DND-41 (cell line): ENCODE data around the gene CNTNAP5.

Experiments used
- ATAC-seq: fragments of 200-7000 bp; cut with Tn5 transposase; 3 replicates; pipeline ENCODE4 v1.9.1; 2021; ENCODE audit warnings: low read depth; ENCODE audit not compliant: insufficient read depth
- DNase-seq: peaks from one replicate; pipeline ENCODE4 v3.0.0-alpha.2; 2020
- H2AFZ ChIP-seq: 2 replicates; pipeline ENCODE4 v1.6.0; 2012; ENCODE audit warnings: low read depth, low read length
- H3K27ac ChIP-seq: 2 replicates; pipeline ENCODE4 v1.5.1; 2012; ENCODE audit warnings: low read length, inconsistent platforms
- H3K27me3 ChIP-seq: fragments of 200-600 bp; sonication (generic); 2 replicates; pipeline ENCODE4 v1.6.0; 2012; ENCODE audit warnings: low read length, mild to moderate bottlenecking, inconsistent platforms; ENCODE audit not compliant: insufficient read depth, poor library complexity
- H3K36me3 ChIP-seq: 2 replicates; pipeline ENCODE4 v1.5.1; 2012; ENCODE audit warnings: low read length, inconsistent platforms; ENCODE audit not compliant: insufficient read depth
- H3K4me1 ChIP-seq: 2 replicates; pipeline ENCODE4 v1.5.1; 2012; ENCODE audit warnings: mild to moderate bottlenecking, low read length; ENCODE audit not compliant: insufficient read depth
- H3K4me2 ChIP-seq: 2 replicates; pipeline ENCODE4 v1.6.0; 2012; ENCODE audit warnings: mild to moderate bottlenecking, moderate library complexity, low read length, inconsistent platforms; ENCODE audit not compliant: insufficient read depth
- H3K4me3 ChIP-seq, 2 experiments: fragments of 200-600 bp in 1 of 2; shearing (Covaris generic) in 1 of 2; 2 replicates each; pipeline ENCODE4 v1.5.1; 2012 to 2016; ENCODE audit warnings: inconsistent platforms in 2 of 2, low read length in 2 of 2, mild to moderate bottlenecking in 2 of 2, low read depth in 1 of 2, moderate library complexity in 1 of 2
- H3K79me2 ChIP-seq: 2 replicates; pipeline ENCODE4 v1.6.0; 2012; ENCODE audit warnings: low read length, inconsistent platforms; ENCODE audit not compliant: insufficient read depth
- H3K9ac ChIP-seq: 2 replicates; pipeline ENCODE4 v1.6.0; 2012; ENCODE audit warnings: low read depth, mild to moderate bottlenecking, inconsistent platforms, low read length, moderate library complexity
- H3K9me3 ChIP-seq: 2 replicates; pipeline ENCODE4 v1.5.1; 2012; ENCODE audit warnings: low read length, moderate library complexity, mild to moderate bottlenecking, inconsistent platforms; ENCODE audit not compliant: insufficient read depth, severe bottlenecking
- H4K20me1 ChIP-seq: 2 replicates; pipeline ENCODE4 v1.6.0; 2012; ENCODE audit warnings: low read length; ENCODE audit not compliant: insufficient read depth
- CTCF ChIP-seq: IDR thresholded peaks from 2 replicates; pipeline ENCODE4 v1.5.1; 2012; ENCODE audit warnings: borderline replicate concordance, low read length, moderate library complexity, mild to moderate bottlenecking; ENCODE audit not compliant: poor library complexity, severe bottlenecking; ENCODE audit errors: extremely low read depth
- EZH2 ChIP-seq: IDR thresholded peaks from 3 replicates; pipeline ENCODE4 v1.6.1; 2012; ENCODE audit warnings: borderline replicate concordance, low read depth, mild to moderate bottlenecking, moderate library complexity, low read length, inconsistent platforms; ENCODE audit not compliant: severe bottlenecking

The CNTNAP5 gene

DNA sequence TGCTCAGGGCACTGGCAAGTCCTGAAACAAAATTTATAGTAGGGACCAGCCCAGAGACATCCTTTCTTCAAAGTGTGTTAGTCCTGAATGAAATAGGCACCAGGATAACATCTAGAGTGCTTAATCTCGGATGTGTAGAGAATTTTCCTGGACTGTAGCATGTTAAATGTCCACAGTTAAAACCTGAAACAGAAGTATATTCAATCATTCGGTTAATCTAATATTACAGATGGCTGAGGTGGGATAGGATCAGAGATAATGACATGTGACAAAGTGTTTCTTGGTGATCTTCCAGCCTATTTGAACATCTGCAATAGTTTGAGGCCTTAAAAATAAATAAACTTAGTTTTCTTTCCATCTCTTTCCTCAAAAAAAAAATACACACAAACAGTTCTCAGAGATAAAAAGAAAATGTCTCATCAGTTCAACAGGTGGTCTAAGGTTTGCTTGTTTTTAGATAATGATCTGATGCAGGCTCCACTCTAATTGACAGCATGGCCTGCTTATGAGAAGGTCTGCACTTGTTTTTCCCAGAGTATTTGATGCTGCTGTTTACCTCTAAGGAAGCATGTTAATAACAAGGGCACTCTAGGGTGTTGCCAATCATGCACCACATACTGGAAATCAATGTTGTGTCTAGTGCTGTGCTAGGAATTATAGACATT lies 25.9 kb downstream of the CNTNAP5 start:
- H3K4me2 ChIP-seq: no peak overlapping the region
- H3K4me1 ChIP-seq: no peaks in the 10 kb centered on the region
- no peak overlapping the region for H2AFZ ChIP-seq
- ATAC-seq: no peak
- no peaks in the 10 kb centered on the region for H3K9me3 ChIP-seq
- no peaks in the 10 kb centered on the region for H4K20me1 ChIP-seq
- no peak for DNase-seq
- H3K79me2 ChIP-seq: no peaks in the 10 kb centered on the region
- no peaks in the 10 kb centered on the region for H3K36me3 ChIP-seq
- no peak overlapping the region for H3K9ac ChIP-seq
- no peak overlapping the region for H3K4me3 ChIP-seq
- TF ChIP-seq CTCF: no peak
- no peak for TF ChIP-seq EZH2
- H3K27me3 ChIP-seq: no peaks in the 10 kb centered on the region
- no peak overlapping the region for H3K27ac ChIP-seq

- Histone ChIP-seq H3K4me1 (no peaks in the 10 kb centered on the region), H3K36me3 (no peaks in the 10 kb centered on the region), H3K4me3 (no peak overlapping the region), H2AFZ (no peak overlapping the region), H4K20me1 (no peaks in the 10 kb centered on the region), H3K27me3 (no peaks in the 10 kb centered on the region), H3K9me3 (no peaks in the 10 kb centered on the region), H3K27ac (no peak overlapping the region), H3K4me2 (no peak overlapping the region), H3K79me2 (no peaks in the 10 kb centered on the region), H3K9ac (no peak overlapping the region)
- no peak for ATAC-seq
- TF ChIP-seq CTCF: no peak
- no peak for TF ChIP-seq EZH2
- no peak for DNase-seq
Measured at GRCh38 chr2:124053796-124054195, 28.7 kb downstream of the CNTNAP5 start.

DNA sequence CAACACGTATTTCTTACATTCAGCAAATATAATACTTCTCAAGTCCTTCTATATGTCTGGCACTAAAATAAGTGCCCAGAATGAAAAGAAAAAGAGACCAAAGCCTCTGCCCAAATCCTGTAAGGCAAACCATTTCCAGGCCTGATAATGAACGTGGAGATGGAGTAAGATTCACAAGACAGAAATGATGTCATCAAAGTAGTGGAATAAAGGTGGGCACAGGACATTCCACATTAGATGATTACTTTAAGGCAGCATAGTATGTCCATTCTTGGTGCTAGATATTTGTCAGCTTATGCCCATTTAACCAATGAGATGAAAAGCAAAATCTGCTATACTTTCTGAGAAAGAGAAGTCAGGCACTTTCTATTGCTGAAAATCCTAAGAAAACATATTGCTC lies 38.5 kb downstream of the CNTNAP5 start:
- ATAC-seq (no peak), DNase-seq (no peak)
- Histone ChIP-seq H3K9me3 (no peaks in the 10 kb centered on the region), H3K79me2 (no peaks in the 10 kb centered on the region), H3K9ac (no peak overlapping the region), H3K27me3 (no peaks in the 10 kb centered on the region), H3K36me3 (no peaks in the 10 kb centered on the region), H3K4me1 (no peaks in the 10 kb centered on the region), H3K27ac (no peak overlapping the region), H2AFZ (no peak overlapping the region), H3K4me2 (no peak overlapping the region), H3K4me3 (no peak overlapping the region), H4K20me1 (no peaks in the 10 kb centered on the region)
- TF ChIP-seq EZH2 (no peak), CTCF (no peak)

GRCh38 chr2:124065636-124066035 lies 40.5 kb downstream of the CNTNAP5 start:
- no peaks in the 10 kb centered on the region for H3K36me3 ChIP-seq
- no peak overlapping the region for H3K4me3 ChIP-seq
- no peak for ATAC-seq
- no peaks in the 10 kb centered on the region for H3K79me2 ChIP-seq
- H3K27ac ChIP-seq: no peak overlapping the region
- TF ChIP-seq CTCF (no peak), EZH2 (no peak)
- no peaks in the 10 kb centered on the region for H3K27me3 ChIP-seq
- H4K20me1 ChIP-seq: no peaks in the 10 kb centered on the region
- H3K9me3 ChIP-seq: no peaks in the 10 kb centered on the region
- no peaks in the 10 kb centered on the region for H3K4me1 ChIP-seq
- no peak overlapping the region for H3K4me2 ChIP-seq
- H3K9ac ChIP-seq: no peak overlapping the region
- H2AFZ ChIP-seq: no peak overlapping the region
- DNase-seq: no peak
